Left ventricle myocardium inferior (tissue), 1 donor: ENCODE measurements around the gene OR52N1. TPM values are rescaled to one million over a fixed set of nuclear protein-coding genes. Genes with fewer than 3 reads are reported as not detected.

Experiments
- DNase-seq: peaks from one replicate; pipeline ENCODE4 v3.0.0-alpha.2; 2020
- H3K27ac ChIP-seq: fragments of 200-600 bp; replicated peaks from 2 replicates; pipeline ENCODE4 v1.8.0; 2021
- H3K27me3 ChIP-seq: fragments of 200-600 bp; 2 replicates; pipeline ENCODE4 v1.8.0; 2021; ENCODE audit warnings: low read depth
- H3K36me3 ChIP-seq: fragments of 200-600 bp; 2 replicates; pipeline ENCODE4 v1.8.0; 2021
- H3K4me1 ChIP-seq: fragments of 200-600 bp; 2 replicates; pipeline ENCODE4 v1.8.0; 2021
- H3K4me3 ChIP-seq: fragments of 200-600 bp; 2 replicates; pipeline ENCODE4 v1.8.0; 2021; ENCODE audit warnings: mild to moderate bottlenecking, moderate library complexity
- H3K9me3 ChIP-seq: fragments of 200-600 bp; replicated peaks from 2 replicates; pipeline ENCODE4 v1.8.0; 2021
- CTCF ChIP-seq: fragments of 200-600 bp; IDR thresholded peaks from 2 replicates; pipeline ENCODE4 v1.8.0; 2021; ENCODE audit warnings: antibody characterized with exemption, mild to moderate bottlenecking, borderline replicate concordance
- intact Hi-C: fragments of 100-400 bp; cut with micrococcal nuclease; formaldehyde crosslinking; loops from one replicate; pipeline ENCODE4 v1.11.0; 2022
- total RNA-seq: library from RNA; stranded (reverse); fragmentation: NEBNext Ultra II Directional; extraction: Animal tissue kit (Norgen Biotek cat#: 25700); gene quantifications from one replicate; pipeline ENCODE4 v1.2.1, GENCODE V29; 2021
- donor health status: DM: no; HTN: yes; CAD: no; lungs with severe emphysema.

OR52N1 gene
- total RNA-seq, 1 donor from 2014 or later = not detected

GRCh38 chr11:5746614-5747013 lies 44.5 kb downstream of the OR52N1 start:
- intact Hi-C loops = no loop called here
- Histone ChIP-seq H3K4me3 (no peak overlapping the region), H3K9me3 (peaks cover 36% of the 10 kb centered on the region), H3K36me3 (no peaks in the 10 kb centered on the region), H3K27me3 (no peaks in the 10 kb centered on the region), H3K27ac (no peak overlapping the region), H3K4me1 (no peaks in the 10 kb centered on the region)
- no peak for DNase-seq
- no peak for TF ChIP-seq CTCF

- no peaks in the 10 kb centered on the region for H3K36me3 ChIP-seq
- DNase-seq = no peak
- H3K4me1 ChIP-seq = no peaks in the 10 kb centered on the region
- no peak for TF ChIP-seq CTCF
- no peak overlapping the region for H3K27ac ChIP-seq
- intact Hi-C loops = no loop called here
- H3K4me3 ChIP-seq = no peak overlapping the region
- no peaks in the 10 kb centered on the region for H3K27me3 ChIP-seq
- peaks cover 25% of the 10 kb centered on the region for H3K9me3 ChIP-seq
These were observed 52.6 kb downstream of the OR52N1 start for GRCh38 chr11:5738431-5738830.

DNA sequence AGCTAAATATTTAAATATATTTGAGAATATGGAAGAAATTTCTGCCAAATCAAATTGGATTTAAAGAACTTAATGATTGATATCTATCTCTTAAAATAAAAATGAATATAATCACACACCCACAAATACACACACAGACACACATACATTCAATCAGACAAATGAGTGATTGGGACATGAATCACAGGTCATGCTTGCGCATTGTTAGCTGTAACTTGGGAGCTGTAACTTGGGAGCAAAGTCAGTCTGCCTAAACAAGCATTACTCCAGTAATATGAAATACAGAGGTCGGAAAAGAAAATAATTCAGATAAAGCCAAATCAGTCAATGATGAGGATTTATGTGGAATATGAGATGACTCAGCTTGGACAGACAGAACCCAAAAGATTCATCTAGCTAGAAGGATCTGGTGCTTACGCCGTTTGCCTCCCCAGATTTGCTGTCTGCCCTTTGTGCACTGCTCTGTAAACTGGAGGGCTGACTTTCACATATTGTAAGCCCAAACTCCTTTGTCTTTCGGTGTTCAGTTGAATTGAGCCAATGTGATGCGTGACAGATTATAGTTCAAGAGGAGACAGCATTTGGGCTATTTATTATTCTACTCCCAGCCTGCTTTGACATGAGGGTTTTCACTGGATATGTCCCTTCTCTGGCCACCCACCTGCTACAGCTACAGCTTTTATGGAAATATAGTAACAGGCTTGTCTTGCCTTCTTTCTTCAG lies 53.2 kb downstream of the OR52N1 start:
- intact Hi-C loops = no loop called here

DNA sequence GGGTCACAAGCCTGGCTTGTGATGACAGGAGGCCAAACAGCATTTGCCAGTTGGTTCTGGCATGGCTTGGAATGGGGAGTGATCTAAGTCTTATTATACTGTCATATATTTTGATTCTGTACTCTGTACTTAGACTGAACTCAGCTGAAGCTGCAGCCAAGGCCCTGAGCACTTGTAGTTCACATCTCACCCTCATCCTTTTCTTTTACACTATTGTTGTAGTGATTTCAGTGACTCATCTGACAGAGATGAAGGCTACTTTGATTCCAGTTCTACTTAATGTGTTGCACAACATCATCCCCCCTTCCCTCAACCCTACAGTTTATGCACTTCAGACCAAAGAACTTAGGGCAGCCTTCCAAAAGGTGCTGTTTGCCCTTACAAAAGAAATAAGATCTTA lies 54.0 kb downstream of the OR52N1 start:
- no peak for DNase-seq
- Histone ChIP-seq H3K27ac (no peak overlapping the region), H3K4me1 (no peaks in the 10 kb centered on the region), H3K4me3 (no peak overlapping the region), H3K9me3 (peaks cover 12% of the 10 kb centered on the region), H3K27me3 (no peaks in the 10 kb centered on the region), H3K36me3 (no peaks in the 10 kb centered on the region)
- intact Hi-C loops = no loop called here
- TF ChIP-seq CTCF = no peak

More for the DNA sequence above, 53.2 kb downstream of the OR52N1 start:
- H3K4me3 ChIP-seq = no peak overlapping the region
- no peak overlapping the region for H3K27ac ChIP-seq
- no peaks in the 10 kb centered on the region for H3K36me3 ChIP-seq
- no peaks in the 10 kb centered on the region for H3K4me1 ChIP-seq
- H3K9me3 ChIP-seq = peaks cover 20% of the 10 kb centered on the region
- no peak for DNase-seq
- no peaks in the 10 kb centered on the region for H3K27me3 ChIP-seq
- no peak for TF ChIP-seq CTCF

Other genes starting within 250 kb of the OR52N1 start
- not detected for gene OR52H1, start 242.7 kb downstream of the OR52N1 start, total RNA-seq
- gene OR52B6, start 210.4 kb downstream of the OR52N1 start, total RNA-seq = not detected
- 0.58 TPM for gene TRIM6, start 194.6 kb downstream of the OR52N1 start, total RNA-seq
- 1.7 TPM for gene TRIM34, start 166.3 kb downstream of the OR52N1 start, total RNA-seq
- gene TRIM5, start 106.2 kb downstream of the OR52N1 start, total RNA-seq = 8.4 TPM
- 16.6 TPM for gene TRIM22, start 101.5 kb downstream of the OR52N1 start, total RNA-seq
- not detected for gene OR56B1, start 54.8 kb downstream of the OR52N1 start, total RNA-seq
- not detected for gene OR52N4, start 37.0 kb downstream of the OR52N1 start, total RNA-seq
- not detected for gene OR52N5, start 7.9 kb downstream of the OR52N1 start, total RNA-seq
- not detected for gene OR52N2, start 17.7 kb upstream of the OR52N1 start, total RNA-seq
- not detected for gene OR52E6, start 50.6 kb upstream of the OR52N1 start, total RNA-seq
- gene OR52E8, start 66.4 kb upstream of the OR52N1 start, total RNA-seq = not detected
- not detected for gene OR52E4, start 89.4 kb upstream of the OR52N1 start, total RNA-seq
- gene OR52E5, start 101.9 kb upstream of the OR52N1 start, total RNA-seq = not detected
- not detected for gene OR56A3, start 151.0 kb upstream of the OR52N1 start, total RNA-seq
- not detected for gene OR56A5, start 177.2 kb upstream of the OR52N1 start, total RNA-seq
- gene OR52L1, start 195.7 kb upstream of the OR52N1 start, total RNA-seq = not detected
- gene OR56A4, start 215.7 kb upstream of the OR52N1 start, total RNA-seq = not detected
- not detected for gene OR56A1, start 239.5 kb upstream of the OR52N1 start, total RNA-seq